ENCODE data around the gene EEF2. TPM values are rescaled to one million over a fixed set of nuclear protein-coding genes. Genes with fewer than 3 reads are reported as not detected.

Gene EEF2
- total RNA-seq, 1 donor from 2014 or later: 1,960 TPM

DNA sequence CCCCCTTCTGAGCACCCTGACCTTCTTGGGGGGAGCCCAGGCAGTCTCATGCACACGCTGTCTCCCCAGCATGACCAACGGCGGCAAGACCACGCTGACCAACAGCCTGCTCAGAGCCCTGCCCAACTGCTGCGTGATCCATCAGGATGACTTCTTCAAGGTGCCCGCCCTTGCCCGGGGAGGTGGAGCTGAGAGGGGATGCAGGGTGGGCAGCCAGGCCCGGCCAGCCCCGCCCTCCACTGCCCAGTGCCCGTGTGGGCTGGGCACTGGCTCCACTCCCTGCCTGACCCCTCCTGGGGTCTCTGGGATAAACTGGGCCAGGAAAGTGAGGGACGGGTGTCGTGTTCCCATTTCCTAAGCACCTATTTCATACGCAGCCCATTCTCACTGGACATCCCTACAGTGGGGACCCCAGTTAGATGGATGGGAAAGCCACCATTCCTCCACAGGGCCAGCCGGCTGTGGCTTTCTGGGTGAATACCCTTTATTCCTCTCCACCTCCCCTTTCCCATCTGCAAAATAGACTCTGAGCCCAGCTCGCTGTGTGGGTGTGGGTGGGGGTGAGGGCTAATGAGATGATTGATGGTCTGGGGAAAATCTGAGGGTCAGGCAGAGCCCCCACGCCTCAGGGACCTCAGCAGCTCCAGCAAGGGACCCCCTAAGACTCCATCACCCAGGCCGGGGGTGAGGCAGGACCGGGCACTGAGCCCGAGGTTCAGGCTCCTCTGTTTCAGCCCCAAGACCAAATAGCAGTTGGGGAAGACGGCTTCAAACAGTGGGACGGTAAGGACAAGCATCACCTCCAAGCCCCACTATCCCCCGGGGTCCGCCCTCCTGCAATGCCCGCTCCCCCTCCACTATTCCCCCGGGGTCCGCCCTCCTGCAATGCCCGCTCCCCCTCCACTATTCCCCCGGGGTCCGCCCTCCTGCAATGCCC lies 48.5 kb downstream of the EEF2 start:
- intact Hi-C loops (cut with DNase I): no loop called here
- ATAC-seq (no peak), DNase-seq (no peak)
- Histone ChIP-seq H3K4me1 (no peaks in the 10 kb centered on the region), H3K36me3 (no peaks in the 10 kb centered on the region), H3K27ac (no peak overlapping the region), H3K9me3 (no peaks in the 10 kb centered on the region), H3K27me3 (peaks cover 31% of the 10 kb centered on the region), H3K4me3 (no peak overlapping the region)
- TF ChIP-seq CTCF (IDR thresholded peaks at IDR 0.05): no peak

DNA sequence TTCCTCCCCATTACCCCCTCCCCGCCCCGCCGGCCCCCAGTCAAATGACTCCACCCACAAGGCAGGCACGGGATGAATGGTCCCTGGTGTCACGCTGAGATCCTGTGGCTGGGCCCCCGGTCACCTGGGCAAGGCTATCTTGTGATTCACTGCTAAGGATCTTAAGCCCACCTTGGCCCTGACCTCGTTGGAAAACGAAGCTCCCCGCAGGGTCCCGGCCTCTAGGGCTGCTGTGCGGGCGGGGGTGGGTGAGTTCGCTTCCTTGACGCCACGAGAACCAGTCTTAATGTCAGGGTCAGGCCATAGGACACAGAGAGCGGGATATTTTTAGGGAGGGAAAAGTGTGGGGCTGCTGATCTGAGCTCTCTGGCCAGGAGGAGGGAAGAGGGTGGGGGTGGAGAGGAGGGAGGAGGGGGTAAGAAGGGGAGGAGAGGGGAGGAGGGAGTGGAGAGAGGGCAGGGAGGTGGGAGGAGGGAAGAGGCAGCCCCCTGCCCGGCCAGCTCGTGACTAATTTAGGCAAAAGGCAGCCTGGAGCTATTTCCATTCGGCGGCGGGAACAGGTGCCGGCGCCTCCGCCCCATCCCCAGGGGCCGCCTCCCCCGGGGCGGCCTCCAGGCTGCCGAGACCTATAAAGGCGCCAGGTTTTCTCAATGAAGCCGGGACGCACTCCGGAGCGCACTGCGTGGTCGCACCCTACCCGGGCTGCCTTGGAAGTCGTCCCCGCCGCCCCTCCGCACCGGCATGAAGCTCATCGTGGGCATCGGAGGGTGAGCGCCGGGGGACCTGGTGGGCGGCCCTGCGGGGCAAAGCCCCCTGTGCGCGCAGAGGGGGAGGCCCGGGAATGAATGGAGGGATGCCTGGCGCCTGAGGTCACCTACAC lies 52.1 kb downstream of the EEF2 start, which contains the start of gene NMRK2:
Gene NMRK2 (plus strand): TSS at position 139 of the 880 bp plus-strand sequence. CDS start 603 bp downstream, at position 742.
- peak; percentile 27 for ATAC-seq
- no peak for TF ChIP-seq CTCF (IDR thresholded peaks at IDR 0.05)
- no peak for DNase-seq
- intact Hi-C loops (cut with DNase I): no loop called here
- Histone ChIP-seq H3K9me3 (no peaks in the 10 kb centered on the region), H3K4me1 (no peaks in the 10 kb centered on the region), H3K36me3 (no peaks in the 10 kb centered on the region), H3K4me3 (no peak within 1 kb of the TSS), H3K27ac (no peak within 1 kb of the TSS), H3K27me3 (peaks cover 31% of the 10 kb centered on the region)

DNA sequence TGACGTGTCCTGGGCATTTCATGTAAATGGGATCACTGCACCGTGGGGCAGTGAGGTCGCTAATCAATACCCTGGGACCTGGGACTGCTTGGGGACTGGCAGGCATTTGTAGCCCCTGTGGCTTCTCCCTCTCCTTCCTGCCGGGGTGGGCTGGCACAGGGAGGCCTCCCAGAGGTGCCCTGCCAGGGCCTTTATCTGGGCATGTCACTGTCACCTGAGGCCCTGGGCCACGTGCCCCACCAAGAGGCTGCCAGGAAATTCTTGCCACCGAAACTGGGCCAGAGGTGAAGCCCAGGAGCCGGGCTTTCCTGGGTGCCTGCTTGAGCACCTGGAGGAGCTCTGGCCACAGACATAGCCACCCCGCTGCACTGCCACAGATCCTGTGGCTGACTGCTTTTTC lies 54.2 kb downstream of the EEF2 start:
- no peaks in the 10 kb centered on the region for H3K36me3 ChIP-seq
- ATAC-seq (no peak), DNase-seq (no peak)
- H3K27ac ChIP-seq: no peak overlapping the region
- H3K9me3 ChIP-seq: no peaks in the 10 kb centered on the region
- no peak for TF ChIP-seq CTCF (IDR thresholded peaks at IDR 0.05)
- intact Hi-C loops (cut with DNase I): no loop called here
- H3K27me3 ChIP-seq: peaks cover 31% of the 10 kb centered on the region
- no peak overlapping the region for H3K4me3 ChIP-seq
- H3K4me1 ChIP-seq: no peaks in the 10 kb centered on the region

Small RNA genes within 50 kb of the gene (microRNA-seq; reads per million reads assigned to microRNA genes)
- gene MIR637 (ENCODE audit: borderline microRNAs expressed): not detected

Other genes with a start within 250 kb of the EEF2 start
- 21.9 TPM for gene APBA3, start 223.8 kb downstream of the EEF2 start, total RNA-seq
- gene MRPL54, start 222.8 kb downstream of the EEF2 start, total RNA-seq: 59.7 TPM
- gene RAX2, start 213.2 kb downstream of the EEF2 start, total RNA-seq: not detected
- 22.6 TPM for gene MATK, start 199.1 kb downstream of the EEF2 start, total RNA-seq
- gene ZFR2, start 116.4 kb downstream of the EEF2 start, total RNA-seq: 0.55 TPM
- not detected for gene ATCAY, start 104.8 kb downstream of the EEF2 start, total RNA-seq
- gene NMRK2, start 52.4 kb downstream of the EEF2 start, total RNA-seq: 1.6 TPM
- gene DAPK3, start 14.4 kb downstream of the EEF2 start, total RNA-seq: 70.7 TPM
- gene PIAS4, start 22.3 kb upstream of the EEF2 start, total RNA-seq: 25.4 TPM
- 54.3 TPM for gene ZBTB7A, start 81.4 kb upstream of the EEF2 start, total RNA-seq
- 110 TPM for gene MAP2K2, start 138.7 kb upstream of the EEF2 start, total RNA-seq
- not detected for gene CREB3L3, start 168.2 kb upstream of the EEF2 start, total RNA-seq
- gene SIRT6, start 197.1 kb upstream of the EEF2 start, total RNA-seq: 20.3 TPM
- gene ANKRD24, start 197.2 kb upstream of the EEF2 start, total RNA-seq: 2.3 TPM
- 2.0 TPM for gene EBI3, start 244.1 kb upstream of the EEF2 start, total RNA-seq

Data from upper lobe of right lung (tissue), 1 donor.